GM21619 (cell line): ENCODE results near the gene ADAMTS19.

Source experiments
- ATAC-seq: cut with Tn5 transposase; IDR thresholded peaks from one replicate; pipeline ENCODE4 v1.9.1; 2021; ENCODE audit not compliant: unreplicated experiment

ADAMTS19 gene

DNA sequence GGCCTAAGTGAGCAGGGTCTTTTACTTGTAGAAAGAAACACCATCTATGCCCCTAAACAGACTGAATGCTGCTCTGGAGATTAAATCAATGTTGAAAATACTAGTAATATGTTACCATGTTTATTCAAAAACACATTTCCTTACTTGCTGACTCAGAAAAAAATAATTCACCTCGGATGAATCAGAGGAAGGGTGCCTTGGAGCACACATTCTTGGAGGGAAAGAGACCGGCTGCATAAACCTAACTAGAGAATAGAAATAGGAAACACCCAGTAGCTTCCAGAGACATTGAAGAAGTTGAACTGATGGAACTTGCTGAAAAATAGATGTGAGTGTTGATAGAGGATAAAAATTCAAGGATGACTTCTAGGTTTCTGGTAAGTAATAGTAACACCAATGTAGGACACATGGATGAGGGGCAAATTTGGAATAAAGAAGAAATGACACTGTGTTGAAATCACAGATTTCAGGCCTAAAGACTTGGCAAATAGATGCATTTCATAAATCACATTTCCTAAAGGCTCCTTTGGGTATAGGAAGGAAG lies 210.9 kb downstream of the ADAMTS19 start:
- no peak for ATAC-seq

DNA sequence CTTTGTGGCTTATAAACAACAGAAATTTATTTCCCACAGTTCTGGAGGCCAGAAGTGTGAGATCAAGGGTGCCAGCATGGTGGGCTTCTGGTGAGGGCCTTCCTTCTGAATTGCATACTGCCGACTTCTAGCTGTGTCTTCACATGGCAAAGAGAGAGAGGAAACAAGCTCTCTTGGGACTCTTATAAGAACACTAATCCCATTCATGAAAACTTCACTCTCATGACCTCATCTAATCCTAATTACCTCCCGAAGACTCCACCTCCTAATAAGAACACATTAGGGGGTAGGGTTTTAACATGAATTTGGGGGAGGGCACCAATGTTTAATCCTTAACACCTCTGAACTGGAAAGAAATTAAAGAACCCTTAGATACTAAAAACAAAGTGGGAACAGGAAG lies 211.9 kb downstream of the ADAMTS19 start:
- ATAC-seq: no peak

DNA sequence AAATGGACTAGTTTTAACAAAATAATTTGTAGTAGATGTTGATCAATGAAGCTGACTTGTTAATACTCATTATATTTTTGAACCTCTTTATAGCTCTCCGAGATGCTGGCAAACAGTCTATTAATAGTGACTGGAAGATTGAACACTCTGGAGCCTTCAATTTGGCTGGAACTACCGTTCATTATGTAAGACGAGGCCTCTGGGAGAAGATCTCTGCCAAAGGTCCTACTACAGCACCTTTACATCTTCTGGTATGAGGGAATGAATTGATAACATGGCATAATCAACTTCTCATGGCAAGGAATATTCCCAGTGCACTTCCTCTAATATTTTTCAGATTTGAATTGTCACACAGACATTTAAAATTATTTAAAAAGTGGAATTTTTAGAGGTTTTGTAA lies 219.6 kb downstream of the ADAMTS19 start:
- ATAC-seq: no peak

DNA sequence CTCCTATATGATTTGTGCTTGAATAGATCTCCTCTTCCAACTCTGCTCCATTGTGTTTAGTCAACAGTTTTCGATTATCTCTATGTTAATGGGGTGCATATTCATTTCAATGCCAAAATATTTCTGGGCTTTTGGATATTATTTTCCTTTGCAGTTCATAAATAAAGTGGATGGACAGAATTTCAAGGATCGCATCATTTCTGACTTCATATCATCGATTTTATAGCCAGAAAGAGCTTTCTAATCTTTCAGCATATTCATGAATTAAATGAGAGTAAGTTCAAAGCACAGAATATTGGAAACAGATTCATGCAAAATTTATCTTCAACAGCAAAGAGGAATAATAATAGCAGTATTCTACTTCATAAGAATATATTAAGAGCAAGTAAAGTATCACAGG lies 227.8 kb downstream of the ADAMTS19 start:
- no peak for ATAC-seq

DNA sequence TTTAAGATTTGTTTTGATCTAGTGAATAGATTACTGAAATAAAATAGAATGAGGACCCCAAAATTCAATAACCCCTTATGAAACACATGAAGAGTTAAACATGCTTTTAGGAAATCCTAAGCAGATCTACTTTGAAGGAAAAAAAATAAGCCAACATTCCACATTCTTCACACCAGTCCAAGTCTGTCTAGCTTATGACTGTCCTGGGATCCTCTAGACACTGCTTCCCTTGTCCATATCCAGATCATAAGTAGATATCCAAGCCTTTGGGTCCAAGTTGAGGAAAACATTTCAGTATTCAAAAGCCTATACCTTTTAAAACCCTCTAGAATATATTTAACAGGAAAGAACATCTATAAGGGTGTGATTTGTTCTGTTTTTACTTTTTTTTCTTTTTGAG lies 228.9 kb downstream of the ADAMTS19 start:
- no peak for ATAC-seq

DNA sequence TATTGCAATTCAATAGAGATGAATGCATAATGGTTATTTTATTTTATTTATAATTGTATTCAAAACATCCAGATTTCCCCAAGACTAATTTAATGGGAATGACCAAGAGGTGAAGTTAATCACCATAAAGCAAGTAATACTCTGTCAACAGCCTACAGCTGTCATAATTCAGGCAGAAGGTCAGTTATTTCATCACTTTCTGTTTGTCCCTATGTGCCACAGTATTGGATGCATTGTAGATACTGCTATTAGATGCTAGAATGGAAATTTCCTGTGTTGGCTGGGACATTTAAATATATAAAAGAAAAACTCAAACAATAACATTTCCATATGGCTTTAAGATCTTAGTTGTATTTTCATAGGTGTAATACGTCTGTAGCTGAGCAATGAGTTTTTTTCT lies 231.1 kb downstream of the ADAMTS19 start:
- ATAC-seq: no peak

DNA sequence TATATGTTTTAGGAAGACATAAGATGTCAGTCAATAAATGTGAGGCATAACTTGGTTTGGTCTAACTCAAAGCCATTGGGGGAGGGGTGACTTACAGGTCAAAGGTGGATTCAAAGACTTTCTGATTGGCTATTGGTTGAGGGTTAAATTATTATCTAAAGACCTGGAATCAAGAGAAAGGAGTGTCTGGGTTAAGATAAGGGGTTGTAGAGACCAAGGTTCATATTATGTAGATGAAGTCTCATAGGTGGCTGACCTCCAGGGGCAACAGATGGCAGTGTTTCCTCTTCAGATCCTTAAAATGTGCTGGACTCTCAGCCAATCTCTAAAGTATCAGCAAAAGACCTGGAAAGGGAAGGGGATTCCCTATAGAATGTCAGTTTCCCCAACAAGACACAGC lies 236.5 kb downstream of the ADAMTS19 start:
- ATAC-seq: no peak

DNA sequence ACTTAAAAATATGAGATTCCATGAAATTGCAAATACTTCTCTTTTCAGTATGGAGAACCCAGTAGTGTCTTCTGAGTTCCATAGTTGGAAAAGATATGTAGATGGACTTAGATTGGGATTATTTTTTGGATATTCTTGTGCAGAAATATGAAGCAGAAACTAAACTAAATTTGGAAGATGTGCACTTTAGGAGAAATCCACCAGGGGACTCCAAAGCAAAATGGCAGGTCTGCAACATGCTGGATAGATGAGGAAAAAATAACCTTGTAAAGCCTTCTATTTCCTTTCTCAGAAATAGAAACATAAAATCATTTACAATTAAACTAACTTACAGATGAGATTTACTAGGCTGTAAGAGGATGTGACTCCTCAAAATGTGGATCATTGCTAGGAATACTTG lies 238.6 kb downstream of the ADAMTS19 start:
- ATAC-seq: no peak

DNA sequence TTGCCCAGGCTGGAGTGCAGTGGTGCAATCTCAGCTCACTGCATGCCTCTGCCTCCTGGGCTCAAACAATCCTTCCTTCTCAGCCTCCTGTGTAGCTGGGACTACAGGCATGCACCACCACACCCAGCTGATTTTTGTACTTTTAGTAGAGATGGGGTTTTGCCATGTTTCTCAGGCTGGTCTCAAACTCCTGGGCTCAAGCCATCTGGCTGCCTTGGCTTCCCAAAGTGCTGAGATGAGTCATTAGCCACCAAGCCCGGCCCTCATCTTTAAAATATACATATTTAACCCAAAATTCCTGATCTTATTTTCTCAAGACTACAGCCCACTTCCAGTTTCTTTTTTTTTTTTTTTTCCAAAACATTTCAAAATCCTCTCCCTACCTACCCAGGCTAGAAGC lies 256.1 kb downstream of the ADAMTS19 start:
- ATAC-seq: no peak

DNA sequence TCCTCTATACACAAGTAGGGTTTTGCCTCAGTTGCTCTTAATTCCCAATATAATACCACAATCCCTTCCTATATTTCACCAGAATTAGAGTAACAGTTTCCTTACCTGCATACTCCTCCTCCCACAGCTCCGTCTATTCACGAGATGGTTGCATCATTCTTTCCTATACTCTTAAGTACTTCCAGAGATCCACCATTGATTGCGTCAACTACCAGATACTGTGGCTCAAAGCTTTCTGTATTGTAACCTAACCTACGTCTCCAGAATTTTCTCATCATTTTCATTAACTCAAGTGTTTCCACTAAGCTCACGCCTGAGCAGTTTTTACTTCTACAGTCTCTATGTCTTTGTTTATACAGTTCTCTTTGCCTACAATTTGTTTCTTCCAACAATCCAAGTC lies 256.6 kb downstream of the ADAMTS19 start:
- ATAC-seq: no peak

DNA sequence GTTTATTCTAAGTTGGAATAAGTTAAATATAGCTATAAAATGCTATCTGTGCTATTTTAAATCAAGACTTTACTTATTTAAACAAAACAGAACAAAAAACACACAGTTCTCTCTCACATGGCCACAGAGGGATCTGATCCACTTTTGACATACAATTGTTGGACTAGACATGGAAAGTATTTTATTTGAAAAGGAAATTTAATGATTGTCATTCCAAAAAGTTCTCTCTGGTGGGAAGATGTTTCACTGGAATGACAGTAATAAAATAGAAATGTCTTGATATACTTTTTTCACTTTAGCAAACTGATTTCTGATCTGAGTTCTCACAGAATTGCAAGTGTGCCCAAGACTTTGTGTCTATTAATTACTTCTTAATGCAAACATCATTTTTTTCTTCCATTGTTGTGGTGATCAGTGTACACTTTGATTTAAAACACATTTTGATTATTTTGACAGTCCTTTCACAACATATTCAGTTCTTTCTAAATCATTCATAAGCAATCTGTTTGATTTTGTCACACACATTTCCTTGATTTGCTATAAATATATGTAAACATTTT lies 257.7 kb downstream of the ADAMTS19 start:
- no peak for ATAC-seq

DNA sequence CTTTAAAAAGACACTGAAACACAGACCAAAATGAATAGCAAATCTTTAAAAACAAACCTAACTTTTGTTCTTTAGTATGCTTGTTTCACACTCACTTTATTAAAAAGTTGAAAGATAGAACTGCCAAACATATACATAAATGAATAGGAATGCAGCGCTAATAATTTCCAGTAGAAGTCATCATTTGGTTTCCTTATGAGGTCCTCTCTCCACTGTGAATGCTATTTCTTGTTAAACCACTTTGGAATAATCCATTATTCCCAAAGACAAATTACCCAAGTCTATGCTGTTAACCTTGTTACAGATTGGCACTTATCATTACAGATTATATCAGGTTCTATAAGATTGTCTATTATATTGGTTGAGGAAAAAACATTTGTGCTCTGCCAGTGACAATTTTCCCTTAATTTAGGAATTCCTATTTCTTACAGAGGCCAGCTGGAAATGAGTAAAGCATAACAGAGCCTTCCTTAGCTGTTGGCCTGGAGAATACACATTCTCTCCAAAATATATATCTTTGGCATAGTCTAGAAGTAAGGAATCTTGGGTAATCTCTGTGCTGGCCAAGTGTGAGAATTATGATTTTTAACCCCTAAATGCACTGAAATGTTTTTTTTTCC lies 258.5 kb downstream of the ADAMTS19 start:
- no peak for ATAC-seq

DNA sequence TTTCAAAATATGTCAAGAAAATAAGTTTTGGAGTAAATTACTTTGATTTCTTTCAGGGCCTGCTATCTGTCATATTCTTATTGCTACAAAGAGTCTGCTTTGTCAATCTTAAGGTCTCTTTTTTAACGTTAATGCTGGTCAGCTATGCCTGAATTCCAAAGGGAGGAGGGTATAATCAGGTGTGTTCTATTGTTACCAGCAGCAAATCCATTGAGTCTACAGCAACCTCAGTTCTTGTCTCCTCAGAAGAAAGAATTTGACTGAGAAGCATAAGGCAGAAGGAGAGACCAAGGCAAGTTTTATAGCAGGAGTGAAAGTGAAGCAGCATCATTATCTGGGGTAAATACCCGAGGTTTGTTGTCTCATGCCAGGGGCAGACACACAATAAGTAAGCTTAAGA lies 264.1 kb downstream of the ADAMTS19 start:
- no peak for ATAC-seq

DNA sequence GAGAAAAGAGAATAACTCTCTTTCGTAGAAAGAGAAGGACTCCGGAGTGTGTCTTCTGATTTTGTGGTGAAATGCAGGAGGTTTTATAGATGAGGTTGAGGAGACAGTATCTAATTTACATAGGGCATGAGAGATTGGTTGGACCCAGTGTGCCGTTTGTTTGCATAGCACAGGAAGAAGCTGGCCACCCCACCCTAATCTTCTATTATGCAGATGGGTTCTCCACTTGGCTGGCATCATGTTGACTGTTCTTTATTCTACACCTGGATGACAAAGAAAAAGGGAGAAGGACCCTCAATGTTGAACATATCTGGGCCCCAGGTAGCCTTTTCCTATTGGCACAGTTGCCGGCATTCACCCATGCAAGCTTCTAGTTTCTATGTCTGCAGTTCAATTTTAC lies 264.5 kb downstream of the ADAMTS19 start:
- no peak for ATAC-seq

DNA sequence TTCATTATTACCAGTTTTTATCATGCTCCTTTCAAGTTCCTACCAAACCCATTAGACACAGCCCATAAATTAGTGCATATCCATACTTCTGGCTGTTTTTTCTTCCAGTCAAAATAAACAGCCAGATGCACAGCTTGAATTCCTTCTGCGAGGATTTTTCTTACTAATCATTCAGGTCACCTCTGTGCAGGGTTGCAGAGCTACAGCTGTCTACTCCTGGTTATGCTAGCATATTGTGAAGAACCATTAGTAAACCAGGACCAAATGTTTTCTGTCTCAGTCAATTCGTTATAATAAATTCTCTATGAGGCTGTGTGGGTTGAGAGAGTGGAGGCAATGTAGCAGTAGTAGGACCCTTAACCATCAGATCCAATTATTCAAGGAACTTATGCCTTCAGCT lies 279.7 kb downstream of the ADAMTS19 start:
- no peak for ATAC-seq

DNA sequence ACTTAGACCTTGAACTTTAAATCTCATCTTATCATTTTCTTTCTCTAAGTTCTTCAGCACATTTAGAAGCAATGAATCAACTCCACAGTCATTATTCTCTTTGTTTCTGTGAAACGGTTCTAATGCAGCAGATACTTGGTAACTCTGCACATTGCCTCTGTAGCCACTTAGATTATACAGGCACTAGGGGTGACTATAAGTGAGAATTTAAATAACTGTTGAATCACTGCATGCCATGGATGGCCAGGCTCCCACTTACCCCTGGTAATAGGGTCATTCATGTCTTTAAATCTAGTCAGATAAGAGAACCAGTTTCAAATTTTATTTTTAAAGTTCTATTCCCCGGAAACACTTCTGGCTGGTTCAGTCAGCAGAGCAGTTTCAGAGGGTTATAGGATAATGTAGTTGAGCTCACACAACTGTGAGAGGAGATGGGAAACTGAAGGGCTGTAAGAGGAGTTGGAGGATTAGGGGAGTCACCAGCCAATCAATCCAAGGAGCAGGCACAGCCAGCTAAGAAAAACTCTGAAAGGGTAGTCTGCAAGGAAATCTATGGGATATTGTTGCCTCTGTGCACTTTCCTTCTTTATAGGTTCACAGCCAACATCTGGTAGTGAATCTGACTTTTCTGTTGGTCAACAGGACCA lies 283.6 kb downstream of the ADAMTS19 start:
- no peak for ATAC-seq

DNA sequence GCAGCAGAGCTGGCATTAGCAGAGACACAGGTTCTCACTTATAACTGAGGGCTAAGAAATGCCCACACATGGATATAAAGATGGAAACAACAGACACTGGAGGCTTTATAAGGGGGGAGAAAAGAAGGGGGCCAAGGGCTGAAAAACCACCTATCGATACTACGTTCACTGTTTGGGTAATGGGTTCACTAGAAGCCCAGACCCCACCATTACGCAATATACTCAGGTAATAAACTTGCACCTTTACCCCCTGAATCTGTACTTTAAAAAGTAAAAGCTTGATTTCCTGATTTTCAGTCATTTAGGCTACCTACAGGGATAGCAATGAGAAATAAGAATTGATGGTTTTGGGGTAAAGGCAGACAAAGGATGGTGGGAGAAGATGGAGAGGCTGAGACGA lies 285.9 kb downstream of the ADAMTS19 start:
- ATAC-seq: no peak

DNA sequence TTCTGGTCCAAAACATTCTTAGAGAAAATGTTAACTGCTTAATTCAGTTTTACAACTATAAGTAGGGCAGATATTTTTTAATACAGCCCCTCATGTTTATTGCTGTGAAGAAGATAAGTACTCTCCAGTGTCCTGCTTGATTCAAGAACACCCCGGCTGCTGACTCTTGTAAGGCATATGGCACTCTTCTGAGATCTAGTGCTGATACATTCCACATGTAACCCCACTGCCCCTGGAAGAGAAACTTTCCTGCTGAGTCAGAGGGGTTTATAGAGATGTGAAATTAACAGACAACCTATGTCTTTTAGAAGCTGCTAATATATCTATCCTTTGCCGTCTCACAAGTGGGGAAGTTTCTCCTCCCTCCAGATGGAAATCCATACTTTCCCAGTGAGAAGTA lies 286.8 kb downstream of the ADAMTS19 start:
- no peak for ATAC-seq

DNA sequence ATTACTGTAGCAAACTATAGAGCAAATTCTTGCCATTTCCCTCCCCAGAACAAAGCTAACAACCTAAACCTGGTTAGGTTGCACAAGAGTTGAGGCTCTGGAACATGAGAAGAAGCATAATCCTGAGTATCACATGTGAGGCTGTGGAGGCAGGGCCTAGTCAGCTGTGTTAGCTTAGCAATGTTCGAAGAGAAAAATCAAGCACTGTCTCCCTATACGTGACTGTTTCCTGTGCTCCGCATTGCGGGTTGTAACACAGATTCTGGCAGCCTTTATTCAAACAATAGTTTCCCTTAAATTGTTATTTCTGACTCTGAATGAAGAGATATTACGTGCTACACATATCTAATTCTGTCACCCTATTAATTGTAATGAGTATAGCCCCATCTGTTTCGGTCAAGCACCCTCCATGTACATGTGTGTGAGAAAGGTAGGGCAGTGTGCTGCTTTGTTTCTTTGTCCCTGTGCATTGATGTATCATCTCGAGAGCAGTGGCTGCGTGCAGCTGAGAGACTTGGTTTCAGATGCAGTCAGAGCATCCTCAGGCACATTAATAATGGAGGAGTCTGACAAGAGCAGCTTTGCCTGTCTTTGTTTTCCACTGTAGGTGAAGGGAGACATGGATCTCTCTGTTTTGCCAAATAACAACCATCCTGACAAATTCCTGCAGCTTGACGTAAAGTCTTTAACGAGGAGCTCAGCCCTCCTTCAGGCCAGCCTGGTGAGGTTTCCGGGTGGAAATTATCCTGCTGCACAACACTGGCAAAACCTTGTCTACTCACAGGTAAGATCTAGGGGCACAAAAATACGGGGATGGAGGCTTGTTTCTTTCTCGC lies 287.7 kb downstream of the ADAMTS19 start, which contains the start of gene MINAR2:
TSS of gene MINAR2 (plus strand) at position 523 of the 836 bp plus-strand sequence. CDS start at position 620, 97 bp downstream.
- ATAC-seq: peak; percentile 43

DNA sequence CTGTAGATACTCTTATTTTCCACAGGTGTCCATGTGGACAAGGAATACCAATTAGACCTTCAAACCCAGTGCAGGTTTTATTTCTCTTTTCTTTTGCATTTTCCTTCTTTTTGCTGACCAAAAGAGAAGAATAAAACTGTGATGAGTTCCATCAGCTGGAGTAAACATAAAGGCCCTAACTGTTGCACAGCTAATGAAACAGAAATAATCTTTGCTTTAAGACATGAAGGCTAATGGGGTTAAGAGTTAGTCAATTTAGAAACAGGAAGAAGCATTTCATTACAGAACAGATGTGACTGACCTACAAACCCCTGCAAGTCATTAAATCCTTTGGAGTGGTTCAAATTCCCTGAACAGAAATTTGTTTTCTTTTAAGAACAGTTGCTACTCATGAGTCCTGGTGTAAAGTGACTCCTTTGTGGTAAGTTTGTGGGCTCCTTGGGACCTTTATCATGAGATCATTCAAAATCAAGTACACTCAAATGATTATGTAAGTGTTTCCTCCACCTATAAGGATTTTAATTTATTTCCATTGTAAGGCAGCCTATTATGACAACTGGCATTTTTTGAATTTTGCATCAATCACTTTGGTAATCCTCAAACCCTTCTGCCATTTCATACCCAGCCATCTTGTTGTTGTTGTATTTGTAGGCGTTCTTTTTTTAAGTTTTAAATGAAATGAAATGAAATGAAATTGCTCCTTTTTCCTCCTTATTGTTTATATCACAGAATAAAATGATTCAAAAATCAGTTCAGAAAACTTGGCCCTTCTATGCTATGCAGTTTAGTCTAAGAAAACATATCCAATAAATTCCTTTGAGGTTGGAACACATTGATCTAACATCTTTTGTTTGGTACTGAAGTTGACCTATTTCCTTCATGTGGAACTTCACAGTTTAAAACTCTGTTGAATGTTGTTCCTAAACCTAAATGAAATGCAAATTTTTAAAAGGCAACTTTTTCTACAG lies 289.1 kb downstream of the ADAMTS19 start:
- ATAC-seq: no peak
